ENCODE results near the gene GALNT2. TPM values are rescaled to one million over a fixed set of nuclear protein-coding genes. Genes with fewer than 3 reads are reported as not detected.

The GALNT2 gene
- polyA plus RNA-seq, 1 donor: 50.1 TPM

GRCh38 chr1:230280054-230280795 is 213.2 kb downstream of the GALNT2 start:
- no peak for DNase-seq

- no peak for DNase-seq
These were observed 213.9 kb downstream of the GALNT2 start for GRCh38 chr1:230280906-230281413.

GRCh38 chr1:230281556-230281955 is 214.5 kb downstream of the GALNT2 start:
- DNase-seq: no peak

GRCh38 chr1:230282157-230282556 is 215.1 kb downstream of the GALNT2 start:
- DNase-seq: no peak

- DNase-seq: no peak
These were observed 216.6 kb downstream of the GALNT2 start for GRCh38 chr1:230283678-230284077.

- DNase-seq: no peak
These were observed 217.9 kb downstream of the GALNT2 start for GRCh38 chr1:230284891-230285290.

GRCh38 chr1:230285351-230285750 is 218.3 kb downstream of the GALNT2 start:
- no peak for DNase-seq

- DNase-seq: no peak
These were observed 219.3 kb downstream of the GALNT2 start for GRCh38 chr1:230286166-230286889.

GRCh38 chr1:230286890-230287269 is 219.8 kb downstream of the GALNT2 start:
- DNase-seq: no peak

- DNase-seq: no peak
These were observed 220.8 kb downstream of the GALNT2 start for GRCh38 chr1:230287674-230288315.

- no peak for DNase-seq
These were observed 221.8 kb downstream of the GALNT2 start for GRCh38 chr1:230288641-230289349.

- no peak for DNase-seq
These were observed 222.3 kb downstream of the GALNT2 start for GRCh38 chr1:230289350-230289644.

GRCh38 chr1:230291731-230292620 is 224.9 kb downstream of the GALNT2 start:
- no peak for DNase-seq

GRCh38 chr1:230292689-230293389 is 225.8 kb downstream of the GALNT2 start:
- no peak for DNase-seq

- DNase-seq: no peak
These were observed 226.3 kb downstream of the GALNT2 start for GRCh38 chr1:230293390-230293700.

- no peak for DNase-seq
These were observed 228.3 kb downstream of the GALNT2 start for GRCh38 chr1:230295367-230295766.

- no peak for DNase-seq
These were observed 232.4 kb downstream of the GALNT2 start for GRCh38 chr1:230299191-230300006.

- DNase-seq: no peak
These were observed 233.6 kb downstream of the GALNT2 start for GRCh38 chr1:230300322-230301301.

- DNase-seq: no peak
These were observed 234.3 kb downstream of the GALNT2 start for GRCh38 chr1:230301322-230301721.

Data from left kidney (tissue), 2 donors.